Liver (tissue), 9 donors: Measurements from ENCODE around the gene KIF6. TPM values are rescaled to one million over a fixed set of nuclear protein-coding genes. Genes with fewer than 3 reads are reported as not detected.

Experiments used
- DNase-seq: peaks from one replicate; pipeline ENCODE4 v3.0.0-alpha.2; 2017; ENCODE audit warnings: low spot score
- H3K27ac ChIP-seq, 2 donors: one replicate each; pipeline ENCODE4 v1.7.0; 2013; ENCODE audit warnings: inconsistent platforms in 2 of 2, low read length in 2 of 2, control low read depth in 1 of 2, low read depth in 1 of 2, mild to moderate bottlenecking in 1 of 2
- H3K27me3 ChIP-seq, 4 donors: one replicate each; pipeline versions ENCODE4 v1.6.1 to v1.7.0; 2013; ENCODE audit warnings: low read length in 3 of 4, inconsistent platforms in 1 of 4, mild to moderate bottlenecking in 1 of 4, moderate library complexity in 1 of 4; ENCODE audit not compliant: control insufficient read depth in 4 of 4, insufficient read depth in 4 of 4
- H3K36me3 ChIP-seq, 4 donors: one replicate each; pipeline versions ENCODE4 v1.6.1 to v1.7.0; 2013; ENCODE audit warnings: low read length in 3 of 4, mild to moderate bottlenecking in 3 of 4, low read depth in 1 of 4, moderate library complexity in 1 of 4; ENCODE audit not compliant: control insufficient read depth in 4 of 4, insufficient read depth in 3 of 4
- H3K4me1 ChIP-seq, 4 donors: one replicate each; pipeline versions ENCODE4 v1.6.1 to v1.7.0; 2013; ENCODE audit warnings: low read length in 3 of 4, mild to moderate bottlenecking in 3 of 4, moderate library complexity in 1 of 4; ENCODE audit not compliant: control insufficient read depth in 4 of 4, insufficient read depth in 4 of 4
- H3K4me3 ChIP-seq, 3 donors: one replicate each; pipeline versions ENCODE4 v1.6.1 to v1.7.0; 2013; ENCODE audit warnings: low read length in 3 of 3, control low read depth in 1 of 3, low read depth in 1 of 3, mild to moderate bottlenecking in 1 of 3
- H3K9ac ChIP-seq, 2 donors: one replicate each; pipeline ENCODE4 v1.7.0; 2013; ENCODE audit warnings: low read length in 2 of 2, mild to moderate bottlenecking in 2 of 2, moderate library complexity in 2 of 2, control low read depth in 1 of 2, low read depth in 1 of 2
- H3K9me3 ChIP-seq, 4 donors: one replicate each; pipeline versions ENCODE4 v1.6.1 to v1.7.0; 2013; ENCODE audit warnings: low read length in 3 of 4; ENCODE audit not compliant: control insufficient read depth in 4 of 4
- EGR1 ChIP-seq, 2 donors: IDR thresholded peaks; 2 replicates each; pipeline ENCODE4 v1.6.1; 2016 to 2018; ENCODE audit warnings: antibody characterized with exemption in 2 of 2, low read depth in 2 of 2
- FOXA1 ChIP-seq: IDR thresholded peaks from 2 replicates; pipeline ENCODE4 v1.6.1; 2016; ENCODE audit warnings: antibody characterized with exemption
- GABPA ChIP-seq, 2 donors: IDR thresholded peaks in 1 of 2; conservative IDR thresholded peaks in 1 of 2; 2 replicates each; pipeline ENCODE4 v1.6.1; 2016; ENCODE audit warnings: antibody characterized with exemption in 2 of 2, mild to moderate bottlenecking in 1 of 2, moderate library complexity in 1 of 2
- HNF4A ChIP-seq, 2 donors: conservative IDR thresholded peaks; 2 replicates each; pipeline ENCODE4 v1.6.1; 2016; ENCODE audit warnings: antibody characterized with exemption in 2 of 2, mild to moderate bottlenecking in 2 of 2
- JUND ChIP-seq, 2 donors: IDR thresholded peaks; 2 replicates each; pipeline ENCODE4 v1.6.1; 2016; ENCODE audit warnings: antibody characterized with exemption in 2 of 2
- NR2F2 ChIP-seq: IDR thresholded peaks from 2 replicates; pipeline ENCODE4 v1.6.1; 2016; ENCODE audit warnings: antibody characterized with exemption
- RAD21 ChIP-seq, 2 donors: IDR thresholded peaks; 2 replicates each; pipeline ENCODE4 v1.6.1; 2016; ENCODE audit warnings: antibody characterized with exemption in 2 of 2, mild to moderate bottlenecking in 2 of 2
- SP1 ChIP-seq: IDR thresholded peaks from 2 replicates; pipeline ENCODE4 v1.6.1; 2018; ENCODE audit warnings: antibody characterized with exemption, mild to moderate bottlenecking
- TAF1 ChIP-seq: conservative IDR thresholded peaks from 2 replicates; pipeline ENCODE4 v1.6.1; 2016; ENCODE audit warnings: antibody characterized with exemption, mild to moderate bottlenecking
- YY1 ChIP-seq: IDR thresholded peaks from 2 replicates; pipeline ENCODE4 v1.6.1; 2016; ENCODE audit warnings: antibody characterized with exemption, mild to moderate bottlenecking
- WGBS: extraction: QIAGEN DNeasy Blood & Tissue Kit; methylation state at CpG from one replicate; pipeline ENCODE4 v1.1.7; 2013; 5-methylcytosine and 5-hydroxymethylcytosine counted together
- polyA plus RNA-seq, 2 donors: library from polyadenylated mRNA; stranded (reverse) in 1 of 2; unstranded in 1 of 2; fragments of 200-250 nt in 1 of 2; fragments of >200 nt in 1 of 2; fragmentation: Nextera tagmentation in 1 of 2; extraction: Ambion mirVana in 1 of 2; gene quantifications; one replicate each; pipeline versions ENCODE4 v1.2.1 to v1.2.3, GENCODE V29; 2013 to 2015
- total RNA-seq, 2 donors: library from RNA; depleted of rRNA; stranded (reverse); fragments of >200 nt; gene quantifications; one replicate each; pipeline ENCODE4 v1.2.3, GENCODE V29; 2014
- TF ChIP-seq, protein P1 (sequence below): IDR thresholded peaks from 2 replicates; pipeline ENCODE4 v1.6.1; 2016; ENCODE audit warnings: antibody characterized with exemption, mild to moderate bottlenecking
- TF ChIP-seq, protein P2 (sequence below): fragments of 150-350 bp; IDR thresholded peaks from 2 replicates; pipeline ENCODE4 v1.5.1; 2017; ENCODE audit warnings: improper control_type of control experiment, low read depth, low read length; ENCODE audit not compliant: missing input control
- TF ChIP-seq, protein P3 (sequence below): IDR thresholded peaks from 2 replicates; pipeline ENCODE4 v1.6.1; 2016; ENCODE audit warnings: antibody characterized with exemption
- TF ChIP-seq, protein P4 (sequence below): IDR thresholded peaks from 2 replicates; pipeline ENCODE4 v1.6.1; 2016; ENCODE audit warnings: antibody characterized with exemption
- donor health status: healthy.
- donor health status: healthy.
- donor health status: healthy.
- donor health status: healthy.
- donor health status: healthy.

KIF6 gene
- total and polyA plus RNA-seq, 4 donors = 0.17 to 7.5 (median 0.29) TPM

DNA sequence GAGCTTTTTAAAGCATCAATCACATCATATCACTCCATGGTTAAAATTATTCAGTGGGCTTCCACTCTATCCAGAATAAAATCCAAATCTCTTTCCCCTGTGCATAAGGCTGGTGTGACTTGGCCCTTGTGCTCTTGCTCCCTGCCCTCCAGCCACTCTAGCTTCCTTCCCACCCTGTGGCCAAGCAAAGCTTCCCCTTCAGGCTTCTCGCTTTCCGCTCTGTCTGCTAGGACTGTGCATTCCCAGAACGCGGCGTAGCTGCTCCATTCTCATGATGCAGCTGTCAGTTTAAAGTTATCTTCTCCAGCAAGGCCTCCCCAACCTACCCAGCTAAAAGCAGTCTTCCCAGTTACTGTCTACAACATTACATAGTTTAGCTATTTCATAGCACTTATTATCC lies 383.3 kb downstream of the KIF6 start:
- no peaks in the 10 kb centered on the region for H3K4me1 ChIP-seq
- H3K9ac ChIP-seq = no peak overlapping the region
- TF ChIP-seq NR2F2 = no peak
- no peak for TF ChIP-seq EGR1 (IDR thresholded peaks at IDR 0.05; ENCODE audit: low read depth in 2 of 2)
- no peak for TF ChIP-seq JUND (IDR thresholded peaks at IDR 0.05)
- TF ChIP-seq TAF1 = no peak
- no peak for DNase-seq
- no peaks in the 10 kb centered on the region for H3K9me3 ChIP-seq
- H3K27me3 ChIP-seq = no peaks in the 10 kb centered on the region
- H3K27ac ChIP-seq = no peak overlapping the region
- no peaks in the 10 kb centered on the region for H3K36me3 ChIP-seq
- H3K4me3 ChIP-seq = no peak overlapping the region
- WGBS = 79% methylated on average over 5 of the region's 5 CpGs

DNA sequence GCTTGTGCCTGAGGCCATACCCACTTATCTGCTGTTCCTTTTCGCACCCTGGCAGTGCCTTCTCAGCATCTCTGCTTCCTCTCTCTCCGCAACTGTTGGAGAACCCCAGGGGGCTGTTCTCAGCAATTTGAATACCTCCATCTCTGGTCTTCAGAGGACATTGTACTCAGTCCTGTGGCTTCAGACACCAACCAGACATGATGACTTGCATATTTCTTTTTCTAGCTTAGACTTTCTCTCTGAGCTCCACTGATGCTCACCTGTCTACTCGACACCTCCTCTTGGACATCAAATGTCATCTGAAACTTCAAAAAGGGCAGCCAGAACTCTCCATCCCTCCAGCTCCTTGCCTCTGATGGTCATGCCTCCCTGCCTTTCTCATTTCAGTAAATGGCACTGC lies 383.9 kb downstream of the KIF6 start:
- H3K27me3 ChIP-seq = no peaks in the 10 kb centered on the region
- H3K9me3 ChIP-seq = no peaks in the 10 kb centered on the region
- H3K4me3 ChIP-seq = no peak overlapping the region
- TF ChIP-seq GABPA (IDR thresholded peaks at IDR 0.05 in 1 of 2, conservative IDR thresholded peaks at IDR 0.05 in 1 of 2) (no peak), SP1 (no peak), TAF1 (no peak), RAD21 (IDR thresholded peaks at IDR 0.05) (no peak), HNF4A (conservative IDR thresholded peaks at IDR 0.05) (no peak), NR2F2 (no peak), FOXA1 (no peak), EGR1 (IDR thresholded peaks at IDR 0.05; ENCODE audit: low read depth in 2 of 2) (no peak)
- TF ChIP-seq, protein P1, sequence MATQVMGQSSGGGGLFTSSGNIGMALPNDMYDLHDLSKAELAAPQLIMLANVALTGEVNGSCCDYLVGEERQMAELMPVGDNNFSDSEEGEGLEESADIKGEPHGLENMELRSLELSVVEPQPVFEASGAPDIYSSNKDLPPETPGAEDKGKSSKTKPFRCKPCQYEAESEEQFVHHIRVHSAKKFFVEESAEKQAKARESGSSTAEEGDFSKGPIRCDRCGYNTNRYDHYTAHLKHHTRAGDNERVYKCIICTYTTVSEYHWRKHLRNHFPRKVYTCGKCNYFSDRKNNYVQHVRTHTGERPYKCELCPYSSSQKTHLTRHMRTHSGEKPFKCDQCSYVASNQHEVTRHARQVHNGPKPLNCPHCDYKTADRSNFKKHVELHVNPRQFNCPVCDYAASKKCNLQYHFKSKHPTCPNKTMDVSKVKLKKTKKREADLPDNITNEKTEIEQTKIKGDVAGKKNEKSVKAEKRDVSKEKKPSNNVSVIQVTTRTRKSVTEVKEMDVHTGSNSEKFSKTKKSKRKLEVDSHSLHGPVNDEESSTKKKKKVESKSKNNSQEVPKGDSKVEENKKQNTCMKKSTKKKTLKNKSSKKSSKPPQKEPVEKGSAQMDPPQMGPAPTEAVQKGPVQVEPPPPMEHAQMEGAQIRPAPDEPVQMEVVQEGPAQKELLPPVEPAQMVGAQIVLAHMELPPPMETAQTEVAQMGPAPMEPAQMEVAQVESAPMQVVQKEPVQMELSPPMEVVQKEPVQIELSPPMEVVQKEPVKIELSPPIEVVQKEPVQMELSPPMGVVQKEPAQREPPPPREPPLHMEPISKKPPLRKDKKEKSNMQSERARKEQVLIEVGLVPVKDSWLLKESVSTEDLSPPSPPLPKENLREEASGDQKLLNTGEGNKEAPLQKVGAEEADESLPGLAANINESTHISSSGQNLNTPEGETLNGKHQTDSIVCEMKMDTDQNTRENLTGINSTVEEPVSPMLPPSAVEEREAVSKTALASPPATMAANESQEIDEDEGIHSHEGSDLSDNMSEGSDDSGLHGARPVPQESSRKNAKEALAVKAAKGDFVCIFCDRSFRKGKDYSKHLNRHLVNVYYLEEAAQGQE = no peak
- TF ChIP-seq, protein P2, sequence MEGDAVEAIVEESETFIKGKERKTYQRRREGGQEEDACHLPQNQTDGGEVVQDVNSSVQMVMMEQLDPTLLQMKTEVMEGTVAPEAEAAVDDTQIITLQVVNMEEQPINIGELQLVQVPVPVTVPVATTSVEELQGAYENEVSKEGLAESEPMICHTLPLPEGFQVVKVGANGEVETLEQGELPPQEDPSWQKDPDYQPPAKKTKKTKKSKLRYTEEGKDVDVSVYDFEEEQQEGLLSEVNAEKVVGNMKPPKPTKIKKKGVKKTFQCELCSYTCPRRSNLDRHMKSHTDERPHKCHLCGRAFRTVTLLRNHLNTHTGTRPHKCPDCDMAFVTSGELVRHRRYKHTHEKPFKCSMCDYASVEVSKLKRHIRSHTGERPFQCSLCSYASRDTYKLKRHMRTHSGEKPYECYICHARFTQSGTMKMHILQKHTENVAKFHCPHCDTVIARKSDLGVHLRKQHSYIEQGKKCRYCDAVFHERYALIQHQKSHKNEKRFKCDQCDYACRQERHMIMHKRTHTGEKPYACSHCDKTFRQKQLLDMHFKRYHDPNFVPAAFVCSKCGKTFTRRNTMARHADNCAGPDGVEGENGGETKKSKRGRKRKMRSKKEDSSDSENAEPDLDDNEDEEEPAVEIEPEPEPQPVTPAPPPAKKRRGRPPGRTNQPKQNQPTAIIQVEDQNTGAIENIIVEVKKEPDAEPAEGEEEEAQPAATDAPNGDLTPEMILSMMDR = no peak
- H3K27ac ChIP-seq = no peak overlapping the region
- WGBS = 82% methylated on average over 3 of the region's 3 CpGs
- DNase-seq = no peak
- H3K9ac ChIP-seq = no peak overlapping the region
- peaks cover 0 to 2% (median 0%) of the 10 kb centered on the region in 4 donors for H3K4me1 ChIP-seq
- H3K36me3 ChIP-seq = no peaks in the 10 kb centered on the region

DNA sequence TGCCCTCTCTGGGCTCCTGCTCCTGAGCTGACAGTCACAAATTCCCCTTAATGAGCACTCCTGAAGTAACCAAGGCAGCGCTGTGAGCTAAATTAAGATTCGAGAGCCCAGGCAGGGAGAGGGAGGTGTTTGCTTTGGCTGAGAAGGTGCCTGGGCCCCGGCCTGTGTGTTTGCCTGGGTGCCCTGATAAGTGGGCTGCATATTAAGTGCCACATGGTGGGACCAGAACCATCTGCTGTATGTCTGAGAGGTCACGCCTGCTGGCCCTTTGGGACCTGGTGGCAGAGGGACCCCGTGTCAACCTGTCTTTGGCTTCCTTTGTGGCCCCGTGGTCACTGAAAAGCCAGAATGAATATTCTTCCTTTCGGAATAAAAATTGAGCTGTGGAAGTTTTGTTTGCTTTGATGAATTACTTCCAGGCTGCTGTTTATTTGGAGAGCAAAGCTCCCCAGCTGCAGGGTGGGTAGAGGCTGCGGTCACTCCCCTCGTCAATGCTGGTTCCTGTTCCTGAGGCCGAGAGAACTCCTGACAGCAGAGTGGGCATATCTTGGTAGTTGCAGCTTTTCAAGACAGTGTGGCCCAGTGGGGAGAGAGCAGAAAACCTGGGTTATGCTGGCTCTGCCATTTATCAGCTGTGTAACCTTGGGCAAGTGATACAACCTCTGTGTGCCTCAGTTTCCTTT lies 385.2 kb downstream of the KIF6 start:
- Histone ChIP-seq H3K36me3 (no peaks in the 10 kb centered on the region), H3K9ac (no peak overlapping the region), H3K4me1 (peaks cover 0 to 2% (median 0%) of the 10 kb centered on the region in 4 donors), H3K27ac (no peak overlapping the region), H3K27me3 (no peaks in the 10 kb centered on the region), H3K9me3 (no peaks in the 10 kb centered on the region), H3K4me3 (no peak overlapping the region)
- WGBS = 69% methylated on average over 10 of the region's 10 CpGs
- DNase-seq = no peak
- TF ChIP-seq RAD21 (IDR thresholded peaks at IDR 0.05) (no peak), HNF4A (conservative IDR thresholded peaks at IDR 0.05) (no peak), GABPA (IDR thresholded peaks at IDR 0.05 in 1 of 2, conservative IDR thresholded peaks at IDR 0.05 in 1 of 2) (no peak), YY1 (no peak), TAF1 (no peak), SP1 (no peak)
- TF ChIP-seq, protein P3, sequence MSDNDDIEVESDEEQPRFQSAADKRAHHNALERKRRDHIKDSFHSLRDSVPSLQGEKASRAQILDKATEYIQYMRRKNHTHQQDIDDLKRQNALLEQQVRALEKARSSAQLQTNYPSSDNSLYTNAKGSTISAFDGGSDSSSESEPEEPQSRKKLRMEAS = no peak
- TF ChIP-seq, protein P1 = no peak
- TF ChIP-seq, protein P4, sequence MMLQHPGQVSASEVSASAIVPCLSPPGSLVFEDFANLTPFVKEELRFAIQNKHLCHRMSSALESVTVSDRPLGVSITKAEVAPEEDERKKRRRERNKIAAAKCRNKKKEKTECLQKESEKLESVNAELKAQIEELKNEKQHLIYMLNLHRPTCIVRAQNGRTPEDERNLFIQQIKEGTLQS = no peak
- TF ChIP-seq, protein P2 = no peak
